WTC11 (cell line): ENCODE results near the gene SYNGR3.
"Not testable (repeated sequence)": the region's sequence is repeated elsewhere in the genome, so short reads cannot be mapped to it uniquely, and the experiment has no call there.

Source experiments
- ATF1 ChIP-seq: sonication (generic); formaldehyde crosslinking; IDR thresholded peaks from 2 replicates; pipeline ENCODE4 v1.8.1; 2023; ENCODE audit warnings: mild to moderate bottlenecking, moderate library complexity, missing genetic modification reagents
- CREM ChIP-seq: sonication (generic); formaldehyde crosslinking; IDR thresholded peaks from 2 replicates; pipeline ENCODE4 v1.8.1; 2022; ENCODE audit warnings: mild to moderate bottlenecking, missing genetic modification reagents, moderate library complexity
- CTCF ChIP-seq: fragments of 200-600 bp; IDR thresholded peaks from 2 replicates; pipeline ENCODE4 v1.8.0; 2022; ENCODE audit warnings: antibody characterized with exemption
- IRF2 ChIP-seq: sonication (generic); formaldehyde crosslinking; IDR thresholded peaks from 2 replicates; pipeline ENCODE4 v1.8.0; 2022; ENCODE audit warnings: low read depth, missing genetic modification reagents, borderline replicate concordance
- NFE2L1 ChIP-seq: sonication (generic); formaldehyde crosslinking; IDR thresholded peaks from 2 replicates; pipeline ENCODE4 v1.8.1; 2023; ENCODE audit warnings: missing genetic modification reagents
- NR3C1 ChIP-seq: sonication (generic); formaldehyde crosslinking; conservative IDR thresholded peaks from 2 replicates; pipeline ENCODE4 v1.8.1; 2023; ENCODE audit warnings: low read depth, mild to moderate bottlenecking, missing genetic modification reagents
- OVOL2 ChIP-seq: fragments of 250-450 bp; sonication (Bioruptor Pico); IDR thresholded peaks from 2 replicates; pipeline ENCODE4 v1.9.0; 2021; ENCODE audit warnings: mild to moderate bottlenecking, borderline replicate concordance
- SMAD4 ChIP-seq: sonication (generic); formaldehyde crosslinking; IDR thresholded peaks from 2 replicates; pipeline ENCODE4 v1.8.0; 2022; ENCODE audit warnings: mild to moderate bottlenecking, missing genetic modification reagents
- SP1 ChIP-seq: sonication (generic); formaldehyde crosslinking; conservative IDR thresholded peaks from 2 replicates; pipeline ENCODE4 v1.8.1; 2022; ENCODE audit warnings: missing genetic modification reagents
- STAT6 ChIP-seq: sonication (generic); formaldehyde crosslinking; conservative IDR thresholded peaks from 2 replicates; pipeline ENCODE4 v1.8.1; 2023; ENCODE audit warnings: mild to moderate bottlenecking, low read depth, missing genetic modification reagents, moderate library complexity
- TEAD4 ChIP-seq: sonication (generic); formaldehyde crosslinking; IDR thresholded peaks from 2 replicates; pipeline ENCODE4 v1.8.0; 2022; ENCODE audit warnings: mild to moderate bottlenecking, missing genetic modification reagents
- ZNF232 ChIP-seq: sonication (generic); formaldehyde crosslinking; IDR thresholded peaks from 2 replicates; pipeline ENCODE4 v1.8.0; 2022; ENCODE audit warnings: mild to moderate bottlenecking, missing genetic modification reagents
- TF ChIP-seq, protein P1 (sequence below): fragments of 250-450 bp; sonication (Bioruptor Pico); IDR thresholded peaks from 2 replicates; pipeline ENCODE4 v1.8.0; 2021; ENCODE audit warnings: mild to moderate bottlenecking

DNA sequence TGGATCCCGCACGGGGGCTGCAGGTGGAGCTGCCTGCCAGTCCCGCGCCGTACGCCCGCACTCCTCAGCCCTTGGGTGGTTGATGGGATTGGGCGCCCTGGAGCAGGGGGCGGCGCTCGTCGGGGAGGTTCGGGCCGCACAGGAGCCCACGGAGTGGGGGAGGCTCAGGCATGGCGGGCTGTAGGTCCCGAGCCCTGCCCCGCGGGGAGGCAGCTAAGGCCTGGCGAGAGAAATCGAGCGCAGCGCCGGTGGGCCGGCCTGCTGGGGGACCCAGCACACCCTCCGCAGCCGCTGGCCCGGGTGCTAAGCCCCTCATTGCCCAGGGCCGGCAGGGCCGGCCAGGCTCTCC is 31.7 kb upstream of the SYNGR3 start:
- TF ChIP-seq SMAD4; TEAD4; ATF1; CTCF; SP1; STAT6 (CRISPR knock-in tag); IRF2; CREM (CRISPR knock-in tag); OVOL2 (CRISPR knock-in tag); NR3C1; ZNF232 (CRISPR knock-in tag); NFE2L1: not testable (repeated sequence)
- TF ChIP-seq, protein P1, sequence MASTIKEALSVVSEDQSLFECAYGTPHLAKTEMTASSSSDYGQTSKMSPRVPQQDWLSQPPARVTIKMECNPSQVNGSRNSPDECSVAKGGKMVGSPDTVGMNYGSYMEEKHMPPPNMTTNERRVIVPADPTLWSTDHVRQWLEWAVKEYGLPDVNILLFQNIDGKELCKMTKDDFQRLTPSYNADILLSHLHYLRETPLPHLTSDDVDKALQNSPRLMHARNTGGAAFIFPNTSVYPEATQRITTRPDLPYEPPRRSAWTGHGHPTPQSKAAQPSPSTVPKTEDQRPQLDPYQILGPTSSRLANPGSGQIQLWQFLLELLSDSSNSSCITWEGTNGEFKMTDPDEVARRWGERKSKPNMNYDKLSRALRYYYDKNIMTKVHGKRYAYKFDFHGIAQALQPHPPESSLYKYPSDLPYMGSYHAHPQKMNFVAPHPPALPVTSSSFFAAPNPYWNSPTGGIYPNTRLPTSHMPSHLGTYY = not testable (repeated sequence)
